ENCODE measurements around the gene ACVR1B.

- TF ChIP-seq EZH2 (optimal IDR thresholded peaks at IDR 0.05; ENCODE audit: low read depth, low read length) (no peak), CTCF (IDR thresholded peaks at IDR 0.05; ENCODE audit: low read length) (peak; percentile 90)
These were observed 71.9 kb downstream of the ACVR1B start for GRCh38 chr12:52023182-52023975.

Measured in MM.1S (cell line).